ENCODE results near the gene CCDC28B.

DNA sequence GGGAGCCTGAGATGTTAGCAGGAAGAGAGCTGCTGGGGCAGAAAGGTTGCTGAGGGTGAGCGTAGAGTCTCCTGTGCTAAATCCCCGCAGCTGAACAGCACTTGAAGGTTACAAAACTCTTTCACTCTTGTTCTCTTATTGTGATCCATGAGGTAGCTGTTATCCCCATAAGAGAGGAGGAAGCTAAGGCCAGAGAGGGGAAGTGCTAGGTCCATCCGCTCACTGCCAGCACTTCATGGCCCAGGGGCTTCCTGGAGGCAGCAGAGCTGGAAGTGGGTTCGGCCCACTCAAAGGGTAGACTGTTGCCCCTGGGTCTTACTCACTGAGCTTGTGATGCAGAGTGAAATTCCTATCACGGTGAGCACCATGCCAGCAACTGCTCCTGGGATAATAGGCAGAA lies 16.2 kb downstream of the CCDC28B start:
- TF ChIP-seq, protein P1, sequence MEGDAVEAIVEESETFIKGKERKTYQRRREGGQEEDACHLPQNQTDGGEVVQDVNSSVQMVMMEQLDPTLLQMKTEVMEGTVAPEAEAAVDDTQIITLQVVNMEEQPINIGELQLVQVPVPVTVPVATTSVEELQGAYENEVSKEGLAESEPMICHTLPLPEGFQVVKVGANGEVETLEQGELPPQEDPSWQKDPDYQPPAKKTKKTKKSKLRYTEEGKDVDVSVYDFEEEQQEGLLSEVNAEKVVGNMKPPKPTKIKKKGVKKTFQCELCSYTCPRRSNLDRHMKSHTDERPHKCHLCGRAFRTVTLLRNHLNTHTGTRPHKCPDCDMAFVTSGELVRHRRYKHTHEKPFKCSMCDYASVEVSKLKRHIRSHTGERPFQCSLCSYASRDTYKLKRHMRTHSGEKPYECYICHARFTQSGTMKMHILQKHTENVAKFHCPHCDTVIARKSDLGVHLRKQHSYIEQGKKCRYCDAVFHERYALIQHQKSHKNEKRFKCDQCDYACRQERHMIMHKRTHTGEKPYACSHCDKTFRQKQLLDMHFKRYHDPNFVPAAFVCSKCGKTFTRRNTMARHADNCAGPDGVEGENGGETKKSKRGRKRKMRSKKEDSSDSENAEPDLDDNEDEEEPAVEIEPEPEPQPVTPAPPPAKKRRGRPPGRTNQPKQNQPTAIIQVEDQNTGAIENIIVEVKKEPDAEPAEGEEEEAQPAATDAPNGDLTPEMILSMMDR (IDR thresholded peaks at IDR 0.05) = no peak
- TF ChIP-seq POLR2A (IDR thresholded peaks at IDR 0.05) (no peak), EP300 (IDR thresholded peaks at IDR 0.05) (no peak)

Measured in ovary (tissue), 3 donors.